ENCODE results near the gene MAP2K5.
"Not testable (repeated sequence)": the region's sequence is repeated elsewhere in the genome, so short reads cannot be mapped to it uniquely, and the experiment has no call there.

MAP2K5 gene

GRCh38 chr15:67605871-67606270 lies 63.4 kb downstream of the MAP2K5 start:
- DNase-seq, result no peak

GRCh38 chr15:67606742-67607141 lies 64.2 kb downstream of the MAP2K5 start:
- DNase-seq, result no peak

GRCh38 chr15:67607329-67607728 lies 64.8 kb downstream of the MAP2K5 start:
- no peak for DNase-seq

GRCh38 chr15:67607959-67608637 lies 65.6 kb downstream of the MAP2K5 start:
- no peak for DNase-seq

GRCh38 chr15:67608638-67608959 lies 66.1 kb downstream of the MAP2K5 start:
- DNase-seq, result no peak

- no peak for DNase-seq
Observed at GRCh38 chr15:67611370-67612369, 69.2 kb downstream of the MAP2K5 start.

GRCh38 chr15:67613211-67613610 lies 70.7 kb downstream of the MAP2K5 start:
- DNase-seq, result no peak

GRCh38 chr15:67613708-67614107 lies 71.2 kb downstream of the MAP2K5 start:
- DNase-seq, result no peak

GRCh38 chr15:67615131-67615534 lies 72.6 kb downstream of the MAP2K5 start:
- DNase-seq, result not testable (repeated sequence)

GRCh38 chr15:67618297-67618696 lies 75.8 kb downstream of the MAP2K5 start:
- no peak for DNase-seq

- DNase-seq, result no peak
Observed at GRCh38 chr15:67622110-67622509, 79.6 kb downstream of the MAP2K5 start.

GRCh38 chr15:67632261-67632660 lies 89.8 kb downstream of the MAP2K5 start:
- no peak for DNase-seq

- not testable (repeated sequence) for DNase-seq
Observed at GRCh38 chr15:67635950-67636349, 93.4 kb downstream of the MAP2K5 start.

- DNase-seq, result no peak
Observed at GRCh38 chr15:67639591-67639990, 97.1 kb downstream of the MAP2K5 start.

GRCh38 chr15:67641453-67641852 lies 99.0 kb downstream of the MAP2K5 start:
- no peak for DNase-seq

- no peak for DNase-seq
Observed at GRCh38 chr15:67646847-67647246, 104.3 kb downstream of the MAP2K5 start.

GRCh38 chr15:67652586-67652985 lies 110.1 kb downstream of the MAP2K5 start:
- no peak for DNase-seq

GRCh38 chr15:67660446-67660845 lies 117.9 kb downstream of the MAP2K5 start:
- DNase-seq, result no peak

- DNase-seq, result no peak
Observed at GRCh38 chr15:67660874-67661606, 118.5 kb downstream of the MAP2K5 start.

GRCh38 chr15:67670647-67671305 lies 128.3 kb downstream of the MAP2K5 start:
- no peak for DNase-seq

- not testable (repeated sequence) for DNase-seq
Observed at GRCh38 chr15:67672834-67673233, 130.3 kb downstream of the MAP2K5 start.

GRCh38 chr15:67674983-67675382 lies 132.5 kb downstream of the MAP2K5 start:
- DNase-seq, result no peak

- DNase-seq, result no peak
Observed at GRCh38 chr15:67678089-67678488, 135.6 kb downstream of the MAP2K5 start.

All from activated CD8-positive, alpha-beta memory T cell treated with anti-CD3 and anti-CD28 coated beads, Interleukin-2, amount 50 U/mL, for 4 hours (primary cell).